Stimulated activated CD8-positive, alpha-beta memory T cell treated with anti-CD3 and anti-CD28 coated beads, Interleukin-15, amount 100 ng/mL, for 4 hours (primary cell): ENCODE results near the gene ORMDL2.
A peak's percentile ranks its signal among the peaks of the same experiment; 100 is the strongest.

ENCODE experiments used
- DNase-seq, 2 donors: peaks; one replicate each; pipeline ENCODE4 v3.0.0-alpha.2; 2020; ENCODE audit warnings: low read depth in 2 of 2

Gene ORMDL2

GRCh38 chr12:55817345-55818139 lies at the start of gene ORMDL2, which contains the start of gene SARNP:
Gene ORMDL2, plus strand, starts transcription at chr12:55818041. Its CDS starts 959 bp downstream, at chr12:55819000.
Gene SARNP, minus strand, starts transcription at chr12:55817724. Its CDS starts 23 bp downstream, at chr12:55817701.
- DNase-seq, result peak; percentile 83 to 98

- no peak for DNase-seq
Measured at GRCh38 chr12:55771736-55772135, 46.1 kb upstream of the ORMDL2 start.

GRCh38 chr12:55777856-55778255 lies 40.0 kb upstream of the ORMDL2 start:
- DNase-seq, result no peak

- no peak for DNase-seq
Measured at GRCh38 chr12:55780685-55781084, 37.2 kb upstream of the ORMDL2 start.

- no peak for DNase-seq
Measured at GRCh38 chr12:55788546-55788945, 29.3 kb upstream of the ORMDL2 start.

GRCh38 chr12:55789171-55789570 lies 28.7 kb upstream of the ORMDL2 start:
- no peak for DNase-seq

- no peak for DNase-seq
Measured at GRCh38 chr12:55789893-55790292, 27.9 kb upstream of the ORMDL2 start.

GRCh38 chr12:55795950-55796349 lies 21.9 kb upstream of the ORMDL2 start:
- no peak for DNase-seq

GRCh38 chr12:55797068-55797467 lies 20.8 kb upstream of the ORMDL2 start:
- DNase-seq, result no peak

- no peak for DNase-seq
Measured at GRCh38 chr12:55797550-55797949, 20.3 kb upstream of the ORMDL2 start.

- DNase-seq, result no peak
Measured at GRCh38 chr12:55806982-55807381, 10.9 kb upstream of the ORMDL2 start.

GRCh38 chr12:55809274-55809673 lies 8.6 kb upstream of the ORMDL2 start:
- no peak for DNase-seq

GRCh38 chr12:55812088-55812487 lies 5.8 kb upstream of the ORMDL2 start:
- DNase-seq, result no peak

- no peak for DNase-seq
Measured at GRCh38 chr12:55814257-55814656, 3.6 kb upstream of the ORMDL2 start.

- DNase-seq, result no peak
Measured at GRCh38 chr12:55815473-55815872, 2.4 kb upstream of the ORMDL2 start.

- DNase-seq, result no peak
Measured at GRCh38 chr12:55816881-55817344, 928 bp upstream of the ORMDL2 start.

- no peak for DNase-seq
Measured at GRCh38 chr12:55818140-55818728, 393 bp downstream of the ORMDL2 start.

- no peak for DNase-seq
Measured at GRCh38 chr12:55818886-55819285, 1.0 kb downstream of the ORMDL2 start.

GRCh38 chr12:55820679-55821078 lies 2.8 kb downstream of the ORMDL2 start:
- DNase-seq, result no peak

- DNase-seq, result no peak
Measured at GRCh38 chr12:55822228-55822627, 4.4 kb downstream of the ORMDL2 start.

GRCh38 chr12:55823419-55823818 lies 5.6 kb downstream of the ORMDL2 start:
- DNase-seq, result no peak

- DNase-seq, result no peak
Measured at GRCh38 chr12:55824726-55825125, 6.9 kb downstream of the ORMDL2 start.

- DNase-seq, result no peak
Measured at GRCh38 chr12:55827806-55828205, 10.0 kb downstream of the ORMDL2 start.
